ENCODE measurements around the gene TMEM235.
"Not testable (repeated sequence)": the region's sequence is repeated elsewhere in the genome, so short reads cannot be mapped to it uniquely, and the experiment has no call there.

Gene TMEM235

DNA sequence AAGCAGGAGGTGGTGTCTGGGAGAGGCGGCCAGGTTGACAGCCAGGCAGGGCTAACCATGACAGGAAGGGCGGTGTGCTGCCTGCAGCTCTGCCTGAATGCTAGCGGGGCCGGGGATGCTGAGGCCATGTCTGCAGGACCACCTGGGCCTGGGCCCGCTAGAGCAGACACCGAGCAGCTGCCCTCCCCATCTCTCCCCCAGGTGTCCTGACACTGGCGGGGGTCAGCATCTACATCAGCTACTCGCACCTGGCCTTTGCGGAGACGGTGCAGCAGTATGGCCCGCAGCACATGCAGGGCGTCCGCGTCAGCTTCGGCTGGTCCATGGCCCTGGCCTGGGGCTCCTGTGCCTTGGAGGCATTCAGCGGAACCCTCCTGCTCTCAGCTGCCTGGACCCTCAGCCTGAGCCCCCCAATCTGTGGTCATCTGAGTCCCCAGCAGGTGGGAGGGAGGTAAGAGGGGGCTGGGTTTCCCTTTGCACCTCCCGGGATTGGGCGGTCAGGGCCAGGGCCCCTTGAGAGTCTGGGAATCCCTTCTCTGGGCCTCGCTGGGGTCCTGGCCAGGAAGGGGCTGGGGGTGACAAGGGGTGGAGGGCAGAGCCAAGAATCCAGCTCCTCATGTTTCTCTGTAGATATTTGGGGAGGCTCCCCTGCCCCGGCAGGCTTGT, 7.5 kb downstream of the TMEM235 start:
- DNase-seq (ENCODE audit: low read depth) = no peak

- DNase-seq (ENCODE audit: low read depth) = no peak
Measured at GRCh38 chr17:78239489-78239931, 8.1 kb downstream of the TMEM235 start.

DNA sequence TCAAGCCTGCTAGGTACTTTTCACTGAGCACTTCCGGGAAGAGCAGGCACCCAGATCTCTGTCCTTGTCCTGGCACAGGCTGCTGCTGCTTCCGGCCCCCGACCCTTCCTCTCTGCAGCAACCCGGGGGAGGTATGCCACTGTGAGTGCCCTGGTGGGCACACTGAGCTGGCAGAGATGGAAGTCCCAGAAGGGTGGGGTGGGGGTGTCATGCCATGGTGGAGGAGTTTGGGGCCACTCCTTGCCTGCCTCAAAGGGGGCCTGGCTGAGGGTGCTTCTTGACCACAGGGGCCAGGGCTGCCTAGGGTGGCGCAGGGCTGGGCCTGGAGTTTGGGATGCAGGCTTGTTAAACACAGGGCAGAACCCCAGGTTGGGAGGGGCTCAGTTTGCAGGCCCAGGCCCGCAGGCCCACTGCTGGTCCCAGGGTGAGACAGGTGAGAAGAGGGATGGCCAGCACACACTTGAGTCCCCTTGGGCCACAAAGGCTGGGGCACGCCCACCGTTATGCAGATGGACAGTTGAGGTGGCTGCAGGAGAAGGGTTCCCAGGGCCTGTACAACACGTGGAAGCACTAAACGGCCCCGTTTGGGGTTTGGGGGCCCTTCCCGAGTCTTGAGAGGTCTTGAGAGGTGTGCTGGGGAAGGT, 8.7 kb downstream of the TMEM235 start:
- DNase-seq (ENCODE audit: low read depth) = no peak

DNA sequence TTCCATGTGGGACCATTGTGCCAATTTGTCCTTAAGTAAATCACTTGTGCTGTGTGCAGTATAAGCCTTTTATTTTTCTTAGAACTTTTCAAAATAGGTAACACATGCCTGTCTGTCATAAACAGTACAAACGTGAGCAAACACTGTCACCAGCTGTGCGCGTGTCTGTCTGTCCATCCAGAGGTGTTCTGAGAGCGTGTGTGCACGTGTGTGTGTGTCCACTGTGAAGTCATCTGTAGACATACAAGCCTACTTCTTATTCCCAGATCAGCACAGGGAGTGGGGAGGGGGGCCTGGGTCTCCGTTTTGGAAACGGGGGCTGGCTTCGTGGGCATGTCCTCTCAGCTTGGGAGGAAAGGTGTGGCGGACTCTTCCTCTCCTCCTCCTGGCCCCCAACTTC, 9.4 kb downstream of the TMEM235 start:
- DNase-seq (ENCODE audit: low read depth) = no peak

- DNase-seq (ENCODE audit: low read depth) = peak; percentile 69
Measured at GRCh38 chr17:78241277-78242023, 10.0 kb downstream of the TMEM235 start.

DNA sequence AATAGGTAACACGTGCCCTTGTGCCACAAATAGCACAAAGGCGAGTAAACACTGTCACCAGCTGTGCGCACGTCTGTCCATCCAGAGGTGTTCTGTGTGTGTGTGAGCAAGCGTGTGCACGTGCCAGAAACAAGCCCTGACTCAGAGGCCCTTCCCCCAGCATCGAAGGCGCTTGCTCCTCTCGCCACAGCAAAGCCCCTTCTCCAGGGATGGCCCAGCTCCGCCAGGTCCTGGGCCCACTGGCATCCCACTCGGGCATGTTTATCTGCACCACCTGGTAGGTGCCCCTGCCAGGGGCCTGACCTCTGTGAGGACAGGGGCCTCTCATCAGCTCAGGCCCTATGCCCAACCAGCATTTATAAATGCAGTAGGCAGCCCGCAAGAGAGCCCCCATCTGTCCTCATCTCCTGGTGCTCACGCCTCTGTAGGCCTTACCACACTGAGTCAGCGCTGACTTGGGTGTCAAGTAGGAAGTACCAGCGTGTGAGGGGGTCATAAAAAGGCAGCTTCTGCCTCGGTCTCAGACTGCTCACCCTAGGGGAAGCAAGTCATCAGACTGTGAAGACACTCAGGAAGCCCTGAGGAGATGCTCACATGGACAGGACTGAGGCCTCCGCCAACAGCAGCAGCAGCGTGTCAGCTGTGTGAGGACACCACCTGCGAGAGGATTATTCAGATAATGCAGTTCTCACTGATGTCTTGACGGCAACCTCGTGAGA, 10.8 kb downstream of the TMEM235 start:
- peak; percentile 83 for DNase-seq (ENCODE audit: low read depth)

- DNase-seq (ENCODE audit: low read depth) = no peak
Measured at GRCh38 chr17:78247304-78247703, 15.9 kb downstream of the TMEM235 start.

DNA sequence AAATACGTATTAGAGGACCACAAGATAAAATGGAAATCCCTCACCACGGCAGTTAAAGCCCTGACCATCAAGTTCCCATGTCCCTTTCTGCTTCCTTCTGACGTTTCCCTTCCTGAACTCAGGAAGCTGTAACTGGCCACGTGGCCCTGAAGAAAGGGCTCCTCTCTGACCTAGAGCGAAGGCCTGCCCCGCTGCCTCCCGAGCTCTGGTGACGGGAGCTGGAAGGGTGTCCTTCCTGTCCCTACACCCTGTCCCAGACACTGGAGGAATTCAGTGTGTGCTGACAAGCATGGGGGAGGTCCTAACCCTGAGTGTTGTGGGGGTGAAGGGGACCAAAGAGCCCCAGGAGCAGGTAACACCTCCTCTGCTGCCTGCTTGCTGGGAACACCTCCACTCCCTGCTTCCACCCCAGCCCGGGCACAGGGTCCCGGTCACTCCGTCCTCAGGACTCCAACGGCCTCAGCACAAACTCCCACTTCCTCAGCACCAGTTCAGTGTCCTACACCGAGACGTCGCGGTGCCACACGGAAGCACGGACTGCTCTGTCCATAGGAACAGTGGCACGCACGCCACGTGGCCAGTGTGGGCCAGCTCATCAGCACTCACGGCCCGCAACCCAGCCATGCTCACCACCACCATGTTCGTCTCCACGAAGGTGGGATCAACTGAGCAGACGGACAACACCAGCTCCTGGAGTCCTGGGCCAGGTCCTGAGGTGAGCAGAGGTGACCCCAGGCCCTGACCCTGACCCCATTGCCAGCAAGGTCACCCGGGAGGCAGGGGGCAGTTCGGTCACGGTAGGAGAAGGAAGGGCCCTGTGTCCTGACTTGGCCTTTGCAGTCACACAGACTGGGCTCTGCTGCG, 16.9 kb downstream of the TMEM235 start:
- no peak for DNase-seq (ENCODE audit: low read depth)

DNA sequence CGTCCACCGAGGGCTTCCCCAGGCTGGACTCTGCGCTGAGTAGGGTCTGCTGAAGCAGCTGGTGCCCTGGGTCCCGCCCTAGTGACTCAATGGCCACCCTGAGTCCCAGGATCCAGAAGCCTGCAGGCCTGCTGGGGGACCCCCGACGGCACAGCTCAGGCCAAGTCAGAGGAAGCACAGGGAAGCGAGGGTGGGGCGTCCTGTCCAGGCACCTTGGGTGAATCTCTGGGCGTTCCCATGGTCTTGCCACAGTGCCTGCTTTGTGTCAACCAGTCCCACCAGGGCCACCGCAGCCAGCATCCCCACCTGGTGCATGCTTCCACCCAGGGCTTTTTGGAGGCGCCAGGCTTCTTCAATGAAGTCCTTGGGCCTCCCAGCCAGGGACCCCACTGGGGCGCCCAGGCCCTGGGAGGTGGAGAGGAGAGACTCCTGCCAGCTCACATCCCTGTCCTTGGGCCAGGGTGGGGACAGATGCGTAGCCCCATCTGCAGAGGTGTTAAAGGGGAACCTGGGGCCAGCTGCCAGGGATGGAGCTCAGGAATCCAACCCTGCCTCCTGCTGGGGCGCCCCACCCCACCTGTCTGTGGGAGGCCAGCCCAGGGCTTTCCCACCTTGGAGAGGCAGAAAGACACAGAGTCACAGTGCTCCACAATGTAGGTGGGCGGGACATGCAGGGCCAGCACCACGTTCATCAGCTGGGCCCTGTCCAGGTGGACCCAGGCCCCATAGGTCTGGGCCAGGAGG, 17.8 kb downstream of the TMEM235 start:
- DNase-seq (ENCODE audit: low read depth) = no peak

DNA sequence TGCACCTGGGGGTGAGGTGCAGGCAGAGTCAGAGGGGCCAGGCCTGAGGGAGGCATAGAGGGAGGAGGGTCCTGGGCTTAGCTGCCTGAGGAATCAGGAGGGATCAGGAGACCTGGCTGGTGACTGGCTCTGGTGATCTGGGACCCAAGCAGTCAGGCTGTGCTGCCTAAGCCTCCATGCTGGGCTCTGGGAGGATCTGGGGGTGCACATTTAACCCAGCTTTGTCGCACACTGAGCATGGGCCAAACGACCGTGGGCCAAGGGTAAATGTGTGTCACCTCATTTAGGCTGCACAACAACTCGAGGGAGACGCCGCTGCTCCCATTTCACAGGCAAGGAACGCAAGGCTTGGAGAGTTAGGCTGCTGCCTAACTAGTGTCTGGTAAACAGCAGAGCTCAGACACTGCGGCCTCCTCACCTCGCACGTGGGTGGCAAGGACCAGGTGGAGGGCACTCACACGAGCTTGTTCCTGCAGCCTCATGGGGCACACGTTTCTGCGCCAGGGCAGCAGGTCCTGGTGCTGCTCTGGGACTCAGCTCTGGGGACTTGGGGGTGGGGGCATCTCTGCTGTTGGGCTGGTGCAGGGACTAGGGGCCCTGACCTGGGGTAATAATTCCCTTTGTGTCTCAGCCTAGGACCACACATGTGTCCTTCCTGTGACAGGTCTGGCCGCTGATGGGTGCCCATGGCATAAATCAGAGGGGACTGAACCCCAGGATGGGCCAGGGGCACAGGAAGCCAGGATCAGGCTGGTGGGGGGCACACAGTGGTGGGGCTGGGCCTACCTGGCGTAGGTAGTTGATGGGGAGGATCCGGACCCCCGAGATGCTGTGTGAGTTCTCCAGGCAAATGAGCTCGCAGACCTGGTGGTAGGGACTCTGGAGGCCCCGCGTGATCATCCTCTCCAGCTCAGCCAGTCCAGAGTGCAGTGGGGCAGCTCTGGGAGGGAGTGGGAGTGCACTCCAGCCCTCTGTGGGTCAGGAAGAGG, 18.7 kb downstream of the TMEM235 start:
- no peak for DNase-seq (ENCODE audit: low read depth)

DNA sequence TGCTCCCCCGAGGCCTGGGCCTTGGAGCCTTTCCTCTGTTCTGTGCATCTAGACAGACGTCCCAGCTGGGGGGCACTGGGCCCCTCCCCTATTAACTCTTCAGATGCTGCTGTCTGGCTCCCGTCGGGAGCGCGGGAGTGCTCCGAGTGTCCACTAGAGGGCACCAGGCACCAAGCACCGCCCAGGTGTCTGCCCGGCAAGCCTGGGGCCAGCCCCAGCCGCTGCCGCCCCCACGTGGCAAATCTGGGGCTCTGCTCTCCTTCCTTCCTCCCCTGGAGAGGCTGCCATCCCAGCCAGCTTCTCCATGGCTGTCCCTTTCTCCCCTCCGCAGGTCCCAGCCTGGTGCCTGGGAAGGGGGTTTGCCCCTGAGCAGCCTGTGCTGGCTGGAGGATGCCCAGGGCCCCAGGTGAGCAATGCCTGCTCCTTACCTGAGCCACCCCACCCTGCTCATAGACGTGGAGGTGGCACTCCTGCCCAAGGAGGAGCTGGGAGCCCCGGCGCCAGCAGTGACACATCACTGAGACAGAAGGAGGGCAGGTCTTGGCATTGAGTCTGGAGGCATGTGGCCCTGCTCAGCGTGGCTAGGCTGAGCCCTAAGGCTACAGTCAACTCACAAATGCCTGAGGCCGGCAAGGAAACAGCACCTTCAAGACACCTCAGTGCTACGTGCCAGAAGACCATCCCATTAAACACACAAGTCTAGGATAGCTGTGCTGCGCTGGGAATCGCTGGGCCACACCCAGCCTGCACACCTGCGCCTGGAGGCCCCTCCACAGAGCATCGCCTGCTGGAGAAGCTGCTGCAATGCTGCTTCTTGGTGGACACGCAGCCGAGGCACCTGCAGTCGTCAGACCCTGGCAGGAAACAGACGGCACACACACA, 19.7 kb downstream of the TMEM235 start:
- DNase-seq (ENCODE audit: low read depth) = peak; percentile 89

- DNase-seq (ENCODE audit: low read depth) = no peak
Measured at GRCh38 chr17:78251773-78252103, 20.3 kb downstream of the TMEM235 start.

- DNase-seq (ENCODE audit: low read depth) = no peak
Measured at GRCh38 chr17:78252111-78252634, 20.7 kb downstream of the TMEM235 start.

- DNase-seq (ENCODE audit: low read depth) = no peak
Measured at GRCh38 chr17:78252701-78253635, 21.5 kb downstream of the TMEM235 start.

DNA sequence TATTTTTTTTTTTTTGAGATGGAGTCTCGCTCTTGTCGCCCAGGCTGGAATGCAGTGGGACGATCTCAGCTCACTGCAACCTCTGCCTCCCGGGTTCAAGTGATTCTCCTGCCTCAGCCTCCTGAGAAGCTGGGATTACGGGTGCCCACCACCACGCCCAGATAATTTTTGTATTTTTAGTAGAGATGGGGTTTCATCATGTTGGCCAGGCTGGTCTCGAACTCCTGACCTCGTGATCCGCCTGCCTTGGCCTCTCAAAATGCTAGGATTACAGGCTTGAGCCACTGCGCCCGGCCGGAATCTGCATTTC, 22.2 kb downstream of the TMEM235 start:
- DNase-seq (ENCODE audit: low read depth) = not testable (repeated sequence)

DNA sequence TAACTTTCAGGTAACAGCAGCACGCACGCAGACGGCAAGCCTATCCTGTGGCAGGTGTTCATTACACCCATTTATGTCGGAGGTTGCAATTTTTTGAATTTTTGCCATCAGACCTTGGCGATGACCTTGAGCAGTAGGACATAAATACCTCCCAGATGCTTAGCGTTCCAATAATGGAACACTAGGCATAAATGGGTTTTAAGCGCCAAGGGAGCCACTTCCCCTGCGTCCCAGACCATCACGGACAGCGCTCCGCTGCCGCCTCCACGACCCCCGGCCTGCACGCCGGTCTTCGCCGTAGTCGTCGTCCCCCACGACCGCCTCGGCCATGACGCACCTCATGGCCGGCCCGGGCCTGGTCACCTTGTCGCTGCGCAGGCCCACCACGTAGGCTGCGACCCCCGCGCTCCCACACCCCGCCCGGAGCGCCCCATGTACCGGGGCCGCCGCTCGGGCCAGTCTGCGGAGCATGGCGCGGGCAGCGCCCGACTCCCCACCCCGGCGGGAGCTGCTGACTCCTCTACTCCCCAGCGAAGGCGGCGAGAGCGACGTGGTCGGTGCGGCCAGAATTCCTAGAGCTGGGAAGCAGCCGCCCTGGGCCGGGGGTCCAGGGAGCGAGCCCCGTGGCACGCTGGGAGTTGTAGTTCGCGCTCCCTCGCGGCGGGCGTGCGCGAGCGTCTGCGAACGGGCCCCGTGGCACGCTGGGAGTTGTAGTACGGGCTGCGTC, 22.7 kb downstream of the TMEM235 start:
- peak; percentile 87 for DNase-seq (ENCODE audit: low read depth)

All from ELR (cell line).